ENCODE data around the gene ZNF609. TPM values are rescaled to one million over a fixed set of nuclear protein-coding genes. Genes with fewer than 3 reads are reported as not detected.

Gene ZNF609
- total and polyA plus RNA-seq, 2 experiments from 2014 or later = 6.3 to 11.3 TPM

- no peaks in the 10 kb centered on the region for H3K27me3 ChIP-seq (replicated peaks; ENCODE audit: insufficient read depth)
- no peaks in the 10 kb centered on the region for H3K9me2 ChIP-seq (ENCODE audit: insufficient read depth)
- peaks cover 20% of the 10 kb centered on the region for H3K4me1 ChIP-seq (ENCODE audit: insufficient read depth)
- peak; percentile 94 for DNase-seq
- H3K36me3 ChIP-seq (ENCODE audit: low read depth) = peaks cover 27% of the 10 kb centered on the region; the same call in 1 of the 2 replicates
- peak overlapping the region; percentile 69 for H3K27ac ChIP-seq
- peaks cover 74% of the 10 kb centered on the region for H3K79me2 ChIP-seq (ENCODE audit: insufficient read depth)
- H4K20me1 ChIP-seq (ENCODE audit: insufficient read depth) = peaks cover 4% of the 10 kb centered on the region; the same call in 1 of the 2 replicates
- H3K4me3 ChIP-seq = no peak overlapping the region
- no peak for TF ChIP-seq EZH2 (IDR thresholded peaks at IDR 0.05; ENCODE audit: insufficient read depth, poor library complexity, severe bottlenecking)
- no peak for TF ChIP-seq EZH2phosphoT487 (IDR thresholded peaks at IDR 0.05; ENCODE audit: insufficient read depth, low read depth)
- H3F3A ChIP-seq (ENCODE audit: insufficient read depth) = peaks cover 32% of the 10 kb centered on the region
- in situ Hi-C loops (cut with MboI) = no loop called here
- H2AFZ ChIP-seq = no peak overlapping the region
- H3K9me3 ChIP-seq (ENCODE audit: low read depth) = no peaks in the 10 kb centered on the region
- H3K4me2 ChIP-seq (ENCODE audit: unreplicated experiment) = peak overlapping the region; percentile 33
- H3K9ac ChIP-seq = peak overlapping the region; percentile 50
- 5 to 9% methylated on average over 5 of the region's 5 CpGs for WGBS, 2 experiments (ENCODE audit: low coverage in 1 of 2, low lambda C conversion rate in 2 of 2, missing lambda C conversion rate in 2 of 2)
These were observed 232.8 kb downstream of the ZNF609 start for GRCh38 chr15:64693134-64693533.

GRCh38 chr15:64694816-64695215 lies 234.4 kb downstream of the ZNF609 start:
- H3K4me1 ChIP-seq (ENCODE audit: insufficient read depth) = peaks cover 35% of the 10 kb centered on the region

GRCh38 chr15:64695561-64695992 lies 235.2 kb downstream of the ZNF609 start:
- Histone ChIP-seq H3K4me2 (ENCODE audit: unreplicated experiment) (no peak overlapping the region), H3K9me2 (ENCODE audit: insufficient read depth) (no peaks in the 10 kb centered on the region), H3K9ac (no peak overlapping the region), H3K4me1 (ENCODE audit: insufficient read depth) (peaks cover 43% of the 10 kb centered on the region), H3K27me3 (replicated peaks; ENCODE audit: insufficient read depth) (no peaks in the 10 kb centered on the region), H3K36me3 (ENCODE audit: low read depth) (peaks cover 7% of the 10 kb centered on the region; the same call in 1 of the 2 replicates), H3K27ac (no peak overlapping the region), H3K79me2 (ENCODE audit: insufficient read depth) (peaks cover 95% of the 10 kb centered on the region), H3K4me3 (no peak overlapping the region), H4K20me1 (ENCODE audit: insufficient read depth) (peaks cover 12% of the 10 kb centered on the region; the same call in 1 of the 2 replicates), H3K9me3 (ENCODE audit: low read depth) (no peaks in the 10 kb centered on the region), H3F3A (ENCODE audit: insufficient read depth) (peaks cover 46% of the 10 kb centered on the region), H2AFZ (no peak overlapping the region)
- no peak for TF ChIP-seq EZH2phosphoT487 (IDR thresholded peaks at IDR 0.05; ENCODE audit: insufficient read depth, low read depth)
- no peak for TF ChIP-seq EZH2 (IDR thresholded peaks at IDR 0.05; ENCODE audit: insufficient read depth, poor library complexity, severe bottlenecking)
- in situ Hi-C loops (cut with MboI) = no loop called here
- no peak for DNase-seq
- 58 to 66% methylated on average over 6 of the region's 6 CpGs for WGBS, 2 experiments (ENCODE audit: low coverage in 1 of 2, low lambda C conversion rate in 2 of 2, missing lambda C conversion rate in 2 of 2)

More at GRCh38 chr15:64694816-64695215, 234.4 kb downstream of the ZNF609 start:
- Histone ChIP-seq H3K9me2 (ENCODE audit: insufficient read depth) (no peaks in the 10 kb centered on the region), H3K79me2 (ENCODE audit: insufficient read depth) (peaks cover 91% of the 10 kb centered on the region), H3K4me2 (ENCODE audit: unreplicated experiment) (no peak overlapping the region), H3K27me3 (replicated peaks; ENCODE audit: insufficient read depth) (no peaks in the 10 kb centered on the region), H3K27ac (no peak overlapping the region), H3F3A (ENCODE audit: insufficient read depth) (peaks cover 48% of the 10 kb centered on the region), H2AFZ (no peak overlapping the region), H3K36me3 (ENCODE audit: low read depth) (peaks cover 14% of the 10 kb centered on the region; the same call in 1 of the 2 replicates), H4K20me1 (ENCODE audit: insufficient read depth) (peaks cover 12% of the 10 kb centered on the region; the same call in 1 of the 2 replicates), H3K9ac (no peak overlapping the region), H3K4me3 (no peak overlapping the region), H3K9me3 (ENCODE audit: low read depth) (no peaks in the 10 kb centered on the region)
- WGBS, 2 experiments (ENCODE audit: low coverage in 1 of 2, low lambda C conversion rate in 2 of 2, missing lambda C conversion rate in 2 of 2) = 100% methylated on average over 2 of the region's 2 CpGs
- in situ Hi-C loops (cut with MboI) = no loop called here
- DNase-seq = no peak
- TF ChIP-seq EZH2 (IDR thresholded peaks at IDR 0.05; ENCODE audit: insufficient read depth, poor library complexity, severe bottlenecking) = no peak
- TF ChIP-seq EZH2phosphoT487 (IDR thresholded peaks at IDR 0.05; ENCODE audit: insufficient read depth, low read depth) = no peak

- TF ChIP-seq EZH2phosphoT487 (IDR thresholded peaks at IDR 0.05; ENCODE audit: insufficient read depth, low read depth) (no peak), EZH2 (IDR thresholded peaks at IDR 0.05; ENCODE audit: insufficient read depth, poor library complexity, severe bottlenecking) (no peak)
- H3K36me3 ChIP-seq (ENCODE audit: low read depth) = no peaks in the 10 kb centered on the region
- H3K27me3 ChIP-seq (replicated peaks; ENCODE audit: insufficient read depth) = no peaks in the 10 kb centered on the region
- no peak overlapping the region for H3K4me2 ChIP-seq (ENCODE audit: unreplicated experiment)
- DNase-seq = no peak
- H2AFZ ChIP-seq = no peak overlapping the region
- no peak overlapping the region for H3K9ac ChIP-seq
- in situ Hi-C loops (cut with MboI) = no loop called here
- H3K4me3 ChIP-seq = no peak overlapping the region
- H3K79me2 ChIP-seq (ENCODE audit: insufficient read depth) = peaks cover 95% of the 10 kb centered on the region
- H3K9me2 ChIP-seq (ENCODE audit: insufficient read depth) = no peaks in the 10 kb centered on the region
- H3K27ac ChIP-seq = no peak overlapping the region
- WGBS, 2 experiments (ENCODE audit: low coverage in 1 of 2, low lambda C conversion rate in 2 of 2, missing lambda C conversion rate in 2 of 2) = 82 to 89% methylated on average over 3 of the region's 3 CpGs
- H3K9me3 ChIP-seq (ENCODE audit: low read depth) = no peaks in the 10 kb centered on the region
- H3F3A ChIP-seq (ENCODE audit: insufficient read depth) = peaks cover 39% of the 10 kb centered on the region
- H4K20me1 ChIP-seq (ENCODE audit: insufficient read depth) = peaks cover 12% of the 10 kb centered on the region; the same call in 1 of the 2 replicates
- H3K4me1 ChIP-seq (ENCODE audit: insufficient read depth) = peaks cover 52% of the 10 kb centered on the region
These were observed 236.1 kb downstream of the ZNF609 start for GRCh38 chr15:64696481-64696880.
